HG03060 (cell line): ENCODE data around the gene PPIL6.

ENCODE experiments used
- ATAC-seq: cut with Tn5 transposase; IDR thresholded peaks from one replicate; pipeline ENCODE4 v1.9.1; 2021; ENCODE audit warnings: low read depth, moderate number of reproducible peaks; ENCODE audit not compliant: unreplicated experiment

Gene PPIL6

GRCh38 chr6:109440331-109441068 is at the start of gene PPIL6, which contains the start of gene SMPD2:
TSS of gene PPIL6 (minus strand) at chr6:109440628. CDS start at chr6:109440590, 38 bp downstream.
TSS of gene SMPD2 (plus strand) at chr6:109440724. CDS start at chr6:109441122, 398 bp downstream.
- peak; percentile 38 for ATAC-seq

GRCh38 chr6:109488001-109488400 is 47.6 kb upstream of the PPIL6 start:
- no peak for ATAC-seq

- no peak for ATAC-seq
These were observed 45.6 kb upstream of the PPIL6 start for GRCh38 chr6:109486068-109486467.

GRCh38 chr6:109485266-109485935 is 45.0 kb upstream of the PPIL6 start:
- no peak for ATAC-seq

GRCh38 chr6:109484122-109484521 is 43.7 kb upstream of the PPIL6 start:
- ATAC-seq: no peak

GRCh38 chr6:109483735-109484057 is 43.3 kb upstream of the PPIL6 start:
- ATAC-seq: no peak

GRCh38 chr6:109482905-109483734 is 42.7 kb upstream of the PPIL6 start, which contains the start of gene ZBTB24:
TSS of gene ZBTB24 (minus strand) at chr6:109483219. CDS start at chr6:109482026, 1,193 bp downstream.
- peak; percentile 50 for ATAC-seq

GRCh38 chr6:109480993-109481480 is 40.6 kb upstream of the PPIL6 start:
- no peak for ATAC-seq

- no peak for ATAC-seq
These were observed 38.6 kb upstream of the PPIL6 start for GRCh38 chr6:109478841-109479624.

- no peak for ATAC-seq
These were observed 37.9 kb upstream of the PPIL6 start for GRCh38 chr6:109478222-109478805.

GRCh38 chr6:109477725-109478124 is 37.3 kb upstream of the PPIL6 start:
- peak; percentile 43 for ATAC-seq

- no peak for ATAC-seq
These were observed 36.8 kb upstream of the PPIL6 start for GRCh38 chr6:109477184-109477583.

GRCh38 chr6:109475625-109476024 is 35.2 kb upstream of the PPIL6 start:
- ATAC-seq: no peak

- ATAC-seq: no peak
These were observed 34.6 kb upstream of the PPIL6 start for GRCh38 chr6:109474995-109475394.

- no peak for ATAC-seq
These were observed 32.7 kb upstream of the PPIL6 start for GRCh38 chr6:109473120-109473519.

- no peak for ATAC-seq
These were observed 31.9 kb upstream of the PPIL6 start for GRCh38 chr6:109472132-109472995.

- no peak for ATAC-seq
These were observed 30.8 kb upstream of the PPIL6 start for GRCh38 chr6:109471105-109471810.

GRCh38 chr6:109469591-109470189 is 29.3 kb upstream of the PPIL6 start:
- no peak for ATAC-seq
